GM12873 (cell line): ENCODE results near the gene AURKB.
A peak's percentile ranks its signal among the peaks of the same experiment; 100 is the strongest.

ENCODE experiments used
- CTCF ChIP-seq: IDR thresholded peaks from 2 replicates; pipeline ENCODE4 v1.5.1; 2012; ENCODE audit warnings: low read depth, mild to moderate bottlenecking, moderate library complexity, low read length, control low read depth; ENCODE audit not compliant: insufficient read depth; ENCODE audit errors: missing control alignments

Gene AURKB

GRCh38 chr17:8160224-8160577 is 50.2 kb downstream of the AURKB start:
- no peak for TF ChIP-seq CTCF

GRCh38 chr17:8159459-8160223 is 50.7 kb downstream of the AURKB start:
- TF ChIP-seq CTCF: peak; percentile 1

- TF ChIP-seq CTCF: no peak
These were observed 51.4 kb downstream of the AURKB start for GRCh38 chr17:8159032-8159400.

GRCh38 chr17:8158267-8159031 is 51.9 kb downstream of the AURKB start:
- TF ChIP-seq CTCF: peak; percentile 92

- peak; percentile 29 for TF ChIP-seq CTCF
These were observed 54.0 kb downstream of the AURKB start for GRCh38 chr17:8156246-8156992.

GRCh38 chr17:8155996-8156245 is 54.5 kb downstream of the AURKB start:
- no peak for TF ChIP-seq CTCF
